DLD1 (cell line): Measurements from ENCODE around the gene SH3BGRL3.
"Not testable (repeated sequence)": the region's sequence is repeated elsewhere in the genome, so short reads cannot be mapped to it uniquely, and the experiment has no call there.

Experiments
- in situ Hi-C: cut with HindIII; loops from 2 replicates; pipeline ENCODE4 v1.10.0; 2017; ENCODE audit warnings: low sequenced_read_pairs

Gene SH3BGRL3

DNA sequence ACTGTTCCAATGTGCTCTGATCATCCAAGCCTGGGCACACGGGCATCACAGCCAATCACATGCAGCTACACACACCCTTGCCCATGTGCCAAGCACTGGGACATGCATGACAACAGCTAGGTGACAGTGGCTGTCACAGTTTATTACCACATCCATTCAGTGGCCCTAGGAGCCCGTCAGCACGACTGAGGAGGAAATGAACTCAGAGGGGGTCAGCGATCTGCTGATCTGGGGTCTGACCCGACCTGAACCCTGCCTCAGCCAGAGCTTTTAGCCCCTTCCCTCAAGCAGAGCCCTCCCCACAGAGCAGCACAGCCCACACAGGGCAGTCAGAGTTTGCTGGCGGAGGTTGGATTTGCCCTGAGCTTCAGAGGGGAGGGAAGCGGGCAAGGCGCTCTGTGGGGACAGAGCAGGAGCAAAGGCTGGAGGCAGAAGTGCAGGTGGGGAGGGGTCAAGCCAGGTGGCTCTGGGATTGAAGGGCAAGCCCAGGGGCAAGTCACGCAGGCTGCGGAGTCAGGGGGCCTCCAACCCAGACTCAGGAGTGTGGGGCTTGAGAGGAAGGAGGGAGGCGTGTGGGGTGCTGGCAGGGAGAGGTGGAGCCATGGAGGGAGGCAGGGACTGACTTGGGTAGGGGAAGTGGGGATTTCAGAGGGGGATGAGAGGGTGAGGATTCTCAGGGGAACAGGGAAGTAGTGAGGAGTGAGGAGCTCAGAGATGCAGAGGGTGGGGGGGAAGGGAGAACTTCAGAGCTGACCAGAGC lies 10.4 kb downstream of the SH3BGRL3 start:
- in situ Hi-C loops = no loop called here

DNA sequence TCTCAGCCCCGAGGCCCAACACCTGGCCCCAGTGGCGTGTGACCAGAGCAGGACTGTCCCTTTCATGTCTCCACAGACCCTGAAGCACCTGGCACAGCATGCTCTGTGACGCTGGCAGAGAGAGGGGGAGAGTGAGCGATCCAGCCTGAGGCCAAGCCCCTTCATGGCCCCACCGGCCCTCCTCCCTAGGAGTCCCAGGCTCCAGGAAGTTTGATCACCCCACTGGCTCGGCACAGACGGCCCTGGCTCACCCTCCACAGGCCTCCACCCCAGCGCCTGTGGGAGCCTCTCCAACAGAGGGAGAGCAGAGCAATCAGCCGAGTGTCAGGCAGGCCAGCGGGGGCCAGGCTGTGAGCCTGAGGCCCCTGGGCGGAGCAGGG lies 11.0 kb downstream of the SH3BGRL3 start:
- in situ Hi-C loops = no loop called here

DNA sequence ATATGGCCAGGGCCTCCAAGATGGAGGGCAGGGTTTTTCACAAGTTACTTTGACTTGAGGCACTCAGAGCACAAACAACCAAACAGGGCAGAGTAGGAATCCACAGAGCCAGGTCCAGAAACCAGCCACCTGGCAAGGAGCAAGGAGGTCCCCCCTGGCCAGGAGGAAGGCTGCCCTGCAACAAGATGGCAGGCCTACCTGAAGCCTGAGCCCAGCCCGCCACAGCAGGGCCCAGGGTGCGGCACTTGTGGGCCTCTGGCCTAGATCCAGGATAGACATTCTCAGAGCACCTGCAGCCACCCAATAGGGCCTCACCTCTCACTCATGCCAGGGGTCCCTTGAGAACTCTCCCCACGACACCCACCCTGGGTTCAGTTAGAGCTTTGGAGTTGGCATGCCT lies 11.5 kb downstream of the SH3BGRL3 start:
- in situ Hi-C loops = no loop called here

DNA sequence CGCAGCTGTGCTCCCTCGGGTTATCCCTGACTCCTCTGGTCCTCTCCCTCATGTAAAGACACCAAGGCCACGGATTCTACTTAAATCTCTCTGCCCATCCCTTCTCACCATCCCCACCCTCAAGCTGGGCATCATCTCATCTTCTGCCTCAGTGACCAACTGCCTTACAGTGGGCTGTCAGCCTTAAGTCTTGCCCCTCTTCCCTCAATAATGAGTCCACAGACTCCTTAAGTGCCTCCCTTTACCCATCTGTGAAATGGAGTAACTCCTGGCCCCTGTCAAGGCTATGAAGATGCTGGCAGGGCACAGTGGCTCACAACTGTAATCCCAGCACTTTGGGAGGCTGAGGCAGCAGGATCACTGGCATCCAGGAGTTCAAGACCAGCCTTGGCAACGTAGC lies 12.1 kb downstream of the SH3BGRL3 start:
- in situ Hi-C loops = no loop called here

DNA sequence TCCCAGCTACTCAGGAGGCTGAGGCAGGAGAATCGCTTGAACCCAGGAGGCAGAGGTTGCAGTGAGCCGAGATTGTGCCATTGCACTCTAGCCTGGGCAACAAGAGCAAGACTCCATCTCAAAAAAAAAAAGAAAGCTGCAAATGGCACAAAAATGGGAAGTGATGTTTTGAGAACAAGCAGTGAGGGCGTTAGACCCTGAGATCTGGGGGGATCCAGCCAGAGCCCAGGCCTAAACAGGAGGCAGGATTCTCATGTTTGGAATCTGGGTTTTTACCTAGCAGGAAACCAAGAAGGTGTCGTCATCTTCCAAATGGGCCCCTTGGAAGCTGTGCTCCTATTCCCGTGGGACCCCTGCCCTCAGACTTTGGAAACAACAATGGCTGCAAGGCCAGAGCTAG lies 12.8 kb downstream of the SH3BGRL3 start:
- in situ Hi-C loops = not testable (repeated sequence)

DNA sequence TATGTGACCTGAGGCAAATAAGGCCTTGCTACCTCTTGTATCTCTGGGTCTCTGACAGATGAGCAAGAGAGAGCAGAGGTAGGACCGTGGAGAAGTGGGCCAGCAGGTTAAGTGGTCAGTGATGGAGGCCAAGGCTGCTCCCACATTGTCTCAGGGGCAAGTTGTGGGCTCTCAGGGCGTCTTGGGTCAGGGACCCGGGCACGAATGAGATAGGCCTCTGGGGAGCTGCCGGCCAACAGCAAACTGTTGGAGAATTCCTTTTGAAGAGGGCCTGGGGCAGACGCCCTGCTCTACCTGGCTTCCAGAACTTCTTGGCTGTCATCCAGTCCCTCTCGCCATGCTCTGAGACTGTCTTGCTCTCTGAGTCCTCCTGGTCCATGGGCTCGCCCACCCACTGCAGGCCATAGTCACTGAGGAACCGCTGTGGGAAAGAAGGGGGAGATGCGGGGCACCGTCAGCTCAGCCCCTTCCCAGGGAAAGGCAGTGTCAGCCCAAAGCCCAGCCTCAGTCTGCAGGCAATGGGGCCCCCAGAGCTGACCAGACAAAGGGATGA lies 14.1 kb downstream of the SH3BGRL3 start:
- in situ Hi-C loops = no loop called here

DNA sequence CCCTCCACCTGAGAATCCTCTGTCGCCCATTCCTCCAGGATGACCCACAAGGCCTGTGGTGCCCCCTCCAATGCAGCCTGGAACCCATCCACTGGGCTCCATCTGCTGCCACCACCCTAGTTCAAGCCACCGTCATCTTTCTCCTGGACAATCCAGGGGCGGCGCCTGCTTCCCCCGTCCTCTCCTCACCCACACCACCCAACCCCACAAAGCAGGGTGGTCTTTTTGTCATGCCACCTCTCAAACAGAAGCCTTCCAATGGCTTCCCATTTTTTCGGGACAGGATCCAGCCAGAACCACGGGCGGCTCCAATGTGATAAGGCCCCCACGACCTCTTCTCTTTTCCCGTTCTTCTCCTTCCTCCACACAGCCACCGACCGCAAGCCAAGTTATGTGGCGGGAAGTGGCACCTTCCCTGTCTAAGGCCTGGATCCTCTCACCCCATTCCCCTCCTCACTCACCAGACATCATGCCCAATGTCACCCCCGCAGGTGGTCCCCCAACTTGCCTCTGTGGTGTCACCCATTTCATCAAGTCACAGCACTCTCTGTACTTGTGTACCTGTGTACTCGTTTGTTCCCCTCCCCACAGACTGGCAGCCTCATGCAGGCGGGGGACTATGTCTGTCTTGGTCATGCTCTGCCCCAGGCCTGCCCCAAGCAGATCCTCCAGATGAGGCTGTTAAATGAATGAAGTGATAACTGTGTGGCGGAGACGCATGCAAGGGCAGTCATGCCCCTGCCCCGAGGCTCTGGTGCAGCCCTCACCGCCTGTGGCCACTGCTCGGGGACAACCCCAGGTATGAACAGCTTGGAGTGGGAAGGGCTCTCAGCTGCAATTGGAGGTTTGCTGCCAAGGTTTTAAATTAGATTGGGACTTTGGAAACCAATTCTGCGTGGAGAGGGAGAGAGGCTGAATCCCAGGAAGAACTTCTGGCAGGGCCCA lies 15.6 kb downstream of the SH3BGRL3 start:
- in situ Hi-C loops = no loop called here

DNA sequence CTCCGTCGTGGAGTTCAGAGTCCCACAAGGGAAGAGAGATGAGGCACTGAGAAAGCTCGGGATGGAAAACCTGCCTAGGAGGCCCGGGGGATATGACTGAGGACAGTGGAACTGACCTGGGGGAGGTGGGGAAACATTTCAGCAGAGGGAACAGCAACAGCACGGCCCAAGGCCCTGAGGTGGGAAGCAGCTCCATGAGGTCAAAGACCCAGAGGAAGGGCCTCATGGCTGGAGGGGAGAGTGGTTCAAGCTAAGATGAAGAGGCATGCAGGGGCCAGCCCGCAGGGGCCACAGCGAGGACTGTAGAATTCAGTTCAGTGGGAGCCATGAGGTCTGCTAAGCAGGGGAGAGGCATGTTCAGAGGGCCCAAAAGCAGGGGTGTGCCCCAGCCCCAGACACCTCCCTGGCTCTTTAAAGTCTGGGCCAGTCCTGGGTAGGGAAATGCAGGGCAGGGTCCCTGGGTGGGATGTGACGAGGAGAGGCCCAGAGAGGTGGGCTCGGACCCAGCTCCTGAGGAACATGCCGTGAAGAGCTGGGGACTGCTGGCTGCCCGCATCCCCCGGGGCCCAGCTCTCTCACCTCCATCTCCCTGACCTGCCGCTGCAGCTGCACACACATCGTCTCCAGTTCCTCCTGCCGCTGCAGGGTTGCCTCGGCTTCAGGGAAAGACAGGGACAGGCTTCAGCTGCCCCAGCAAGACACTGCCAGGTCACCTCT lies 16.6 kb downstream of the SH3BGRL3 start:
- in situ Hi-C loops = no loop called here

DNA sequence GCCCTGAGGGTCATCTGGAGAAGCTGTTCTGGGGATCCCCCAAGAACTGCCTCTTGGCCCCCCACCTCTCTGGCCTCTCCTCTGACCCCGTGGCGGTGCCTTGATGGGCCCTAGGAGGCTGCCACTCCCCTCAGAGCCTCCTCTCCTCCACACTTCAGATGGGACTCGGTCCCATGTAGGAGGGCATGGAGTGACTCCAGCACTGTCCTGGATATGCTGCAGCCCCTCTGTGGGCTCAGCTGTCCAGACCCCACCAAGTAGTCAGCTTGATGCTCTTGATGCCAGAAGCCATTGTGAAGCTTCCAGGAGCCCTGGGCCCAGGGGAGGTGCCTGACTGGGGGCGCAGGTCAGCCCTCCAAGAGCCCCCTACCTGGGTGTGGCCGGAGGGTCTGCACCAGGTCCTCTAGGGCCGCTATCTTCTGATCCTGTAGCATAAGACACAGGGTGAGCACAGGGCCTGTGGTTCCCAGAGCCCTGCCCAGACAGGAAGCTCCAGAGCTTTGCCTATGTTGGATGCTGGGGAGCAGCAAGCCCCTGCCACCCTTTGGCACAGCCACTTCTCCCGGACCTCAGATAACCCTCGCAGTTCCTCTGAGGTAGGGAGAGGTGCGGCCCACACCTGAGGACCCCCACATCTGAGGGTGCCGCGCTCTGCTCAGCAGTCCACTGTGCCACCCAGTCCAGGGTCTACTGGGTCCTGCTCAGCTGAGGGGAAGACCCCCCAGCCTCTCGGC lies 17.3 kb downstream of the SH3BGRL3 start:
- in situ Hi-C loops = no loop called here

DNA sequence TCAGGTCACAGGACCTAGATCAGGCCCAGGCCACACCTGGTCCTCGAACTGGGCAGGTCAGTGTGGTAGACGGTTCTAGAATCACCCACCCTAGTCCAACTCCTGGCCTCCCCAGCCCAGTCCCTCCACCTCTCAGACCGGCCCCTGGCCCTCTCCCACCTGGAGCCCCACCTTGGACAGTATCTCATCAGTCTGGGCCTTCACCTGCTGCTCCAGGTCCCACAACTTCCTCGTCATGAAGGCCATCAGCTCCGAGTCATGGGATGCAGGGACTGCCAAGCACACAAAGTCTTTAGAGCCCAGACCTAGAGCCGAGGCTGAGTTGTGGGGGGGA lies 17.9 kb downstream of the SH3BGRL3 start:
- in situ Hi-C loops = no loop called here

DNA sequence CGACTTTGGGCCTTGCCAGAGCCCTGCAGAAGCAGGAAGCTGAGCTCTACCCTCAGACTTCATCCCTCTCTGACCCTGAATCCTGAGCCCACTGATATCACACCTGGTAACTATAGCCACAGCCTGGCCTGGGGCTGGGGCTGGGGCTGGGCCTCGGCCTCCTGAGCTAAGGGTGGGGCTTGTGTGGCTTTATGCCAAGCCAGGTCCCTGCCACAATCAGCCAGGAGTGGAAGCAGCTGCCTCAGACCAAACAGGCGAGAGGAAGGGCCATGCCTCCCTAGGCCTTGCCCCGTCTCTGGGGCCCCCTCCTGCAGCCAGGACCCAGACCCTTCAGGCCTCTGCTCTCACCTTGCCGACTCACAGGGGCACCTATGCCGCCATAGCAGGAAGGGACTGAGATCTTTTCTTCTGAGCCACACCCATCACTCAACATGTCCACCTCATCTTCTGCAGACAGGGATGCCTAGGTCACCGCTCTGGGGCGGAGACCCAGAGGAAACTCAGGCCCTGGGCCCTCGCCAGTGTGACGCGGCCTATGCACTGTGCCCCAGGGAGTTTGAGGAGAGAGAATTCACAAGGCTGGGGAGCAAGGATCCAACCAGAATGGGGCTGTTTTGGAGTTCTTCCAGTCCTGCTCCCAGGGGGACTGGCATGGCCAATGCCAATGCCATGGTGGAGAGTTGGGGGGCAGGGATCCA lies 20.8 kb downstream of the SH3BGRL3 start:
- in situ Hi-C loops = no loop called here

DNA sequence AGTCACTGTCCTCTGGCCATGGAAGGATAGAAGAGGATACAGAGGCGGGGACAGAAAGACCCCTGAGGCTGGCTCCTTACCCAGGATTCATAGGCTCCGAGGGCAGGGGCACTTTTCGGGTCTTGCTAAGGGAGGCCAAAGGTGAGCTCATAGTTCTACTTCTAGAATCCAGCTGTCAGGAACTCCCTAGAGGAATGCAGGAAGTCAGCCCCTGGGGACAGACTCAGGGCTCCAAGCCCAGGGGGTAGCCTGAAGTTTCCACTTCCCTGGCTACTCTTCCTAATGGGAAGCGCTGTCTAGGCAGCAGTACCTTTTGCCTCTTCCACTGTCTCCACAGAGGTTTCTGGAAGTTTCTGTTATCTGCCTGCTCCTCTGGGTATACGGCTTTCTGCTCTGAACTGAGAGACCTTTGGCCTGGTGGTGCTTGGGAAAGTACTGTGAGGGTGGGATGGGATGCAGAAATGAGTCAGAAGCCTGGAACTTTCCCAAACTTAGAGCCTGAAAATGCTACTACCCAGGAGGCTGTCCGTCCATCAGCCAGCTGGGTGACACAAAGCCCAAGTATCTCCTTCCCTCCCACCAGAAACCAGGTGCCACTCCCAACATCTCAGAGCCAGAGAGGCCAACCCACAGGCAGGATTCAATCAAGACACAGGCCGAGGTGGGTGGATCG lies 23.0 kb downstream of the SH3BGRL3 start:
- in situ Hi-C loops = no loop called here

DNA sequence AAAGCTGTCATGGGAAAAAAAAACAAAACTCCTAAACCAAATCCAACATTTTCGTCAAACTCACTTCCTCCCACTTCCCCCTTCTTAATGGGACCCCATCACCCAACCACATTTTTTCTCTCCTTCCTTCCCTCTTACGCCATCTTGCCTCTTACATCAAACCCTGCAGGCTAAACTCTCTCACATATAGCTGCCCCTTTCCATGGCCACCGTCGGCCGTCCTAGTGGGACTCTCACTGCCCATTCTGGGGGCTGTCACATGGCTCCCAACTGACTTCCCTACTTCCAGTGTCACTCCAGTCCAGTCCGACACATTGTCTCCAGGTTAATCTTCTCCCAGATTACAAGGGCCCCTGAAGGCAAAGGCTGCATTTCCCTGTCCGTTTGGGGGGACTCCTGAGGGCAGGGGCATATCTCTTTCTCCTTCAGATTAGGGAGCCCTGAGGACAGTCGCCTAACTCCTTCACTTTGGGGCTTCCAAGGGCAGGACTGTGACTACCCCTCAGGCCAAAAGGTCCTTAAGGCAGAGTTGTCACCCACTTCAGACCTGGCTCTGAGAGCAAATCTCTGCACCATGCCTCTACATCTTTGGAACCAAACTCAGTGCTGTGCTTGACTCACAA lies 25.9 kb downstream of the SH3BGRL3 start:
- in situ Hi-C loops = no loop called here

DNA sequence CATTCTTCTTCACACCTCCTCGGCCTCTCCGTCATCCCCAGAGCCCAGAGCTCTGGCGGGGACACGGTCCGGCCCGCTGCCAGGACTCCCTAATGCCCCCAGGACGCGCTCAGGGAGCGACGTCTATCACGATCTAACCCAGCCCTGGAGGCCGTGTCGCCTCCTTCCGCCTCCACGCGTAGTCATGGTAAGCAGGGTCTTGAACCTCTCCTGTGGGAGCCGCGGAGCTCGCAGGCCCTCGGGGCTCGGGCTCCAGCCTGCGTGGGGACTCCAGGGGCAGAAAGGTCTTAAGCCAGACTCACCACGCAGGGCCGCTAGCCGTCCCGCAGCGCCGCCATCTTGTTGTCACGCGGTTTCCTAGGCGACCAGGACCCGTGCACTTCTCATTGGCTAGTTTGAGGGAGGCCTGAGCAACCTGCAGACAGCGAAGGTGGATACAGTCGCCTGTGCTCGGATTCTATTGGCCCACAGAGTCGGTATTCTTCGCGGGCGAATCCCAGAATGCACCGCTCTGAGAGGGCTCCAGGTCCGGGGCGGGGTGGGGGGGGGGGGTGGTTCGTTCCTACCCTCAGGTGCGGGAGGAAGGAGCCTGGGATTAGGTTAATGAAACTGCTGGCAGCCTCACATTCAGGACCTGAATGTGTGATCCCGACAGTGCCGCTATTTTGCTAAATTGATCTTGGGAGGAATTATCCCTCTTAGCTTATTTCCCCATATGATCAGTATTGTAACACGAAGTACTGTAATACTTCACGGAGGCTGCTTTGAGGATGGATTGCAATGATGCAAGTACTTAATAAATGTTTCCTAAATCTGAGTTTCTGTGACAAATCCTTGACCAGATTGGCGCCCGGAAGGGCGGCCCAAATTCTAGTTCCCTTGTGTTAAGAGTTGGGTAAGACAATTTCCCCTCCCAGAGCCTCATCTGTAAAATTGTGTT lies 26.7 kb downstream of the SH3BGRL3 start, which contains the start of gene UBXN11:
Gene UBXN11 (minus strand): TSS at position 347 of the 940 bp plus-strand sequence. CDS start 3,753 bp downstream, outside the sequence.
- in situ Hi-C loops = no loop called here

DNA sequence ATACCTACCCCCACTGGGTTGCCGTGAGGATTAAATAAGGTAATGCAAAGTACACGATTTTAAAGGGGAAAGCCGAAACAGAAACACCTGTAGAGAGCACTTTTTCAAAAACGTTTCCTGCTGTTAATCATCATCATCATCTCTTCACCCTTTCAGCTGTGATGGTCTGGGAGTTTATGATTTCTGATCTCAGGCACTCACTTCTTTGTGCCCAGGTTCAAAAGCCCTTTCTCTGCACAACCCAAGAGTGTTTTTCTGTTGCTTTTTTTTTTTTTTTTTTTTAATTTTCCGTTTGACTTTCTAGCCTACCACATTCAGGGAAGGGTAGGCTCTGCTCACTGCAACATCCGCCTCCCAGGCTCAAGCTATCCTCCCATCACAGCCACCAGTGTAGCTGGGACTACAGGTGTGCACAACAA lies 27.5 kb downstream of the SH3BGRL3 start:
- in situ Hi-C loops = no loop called here

DNA sequence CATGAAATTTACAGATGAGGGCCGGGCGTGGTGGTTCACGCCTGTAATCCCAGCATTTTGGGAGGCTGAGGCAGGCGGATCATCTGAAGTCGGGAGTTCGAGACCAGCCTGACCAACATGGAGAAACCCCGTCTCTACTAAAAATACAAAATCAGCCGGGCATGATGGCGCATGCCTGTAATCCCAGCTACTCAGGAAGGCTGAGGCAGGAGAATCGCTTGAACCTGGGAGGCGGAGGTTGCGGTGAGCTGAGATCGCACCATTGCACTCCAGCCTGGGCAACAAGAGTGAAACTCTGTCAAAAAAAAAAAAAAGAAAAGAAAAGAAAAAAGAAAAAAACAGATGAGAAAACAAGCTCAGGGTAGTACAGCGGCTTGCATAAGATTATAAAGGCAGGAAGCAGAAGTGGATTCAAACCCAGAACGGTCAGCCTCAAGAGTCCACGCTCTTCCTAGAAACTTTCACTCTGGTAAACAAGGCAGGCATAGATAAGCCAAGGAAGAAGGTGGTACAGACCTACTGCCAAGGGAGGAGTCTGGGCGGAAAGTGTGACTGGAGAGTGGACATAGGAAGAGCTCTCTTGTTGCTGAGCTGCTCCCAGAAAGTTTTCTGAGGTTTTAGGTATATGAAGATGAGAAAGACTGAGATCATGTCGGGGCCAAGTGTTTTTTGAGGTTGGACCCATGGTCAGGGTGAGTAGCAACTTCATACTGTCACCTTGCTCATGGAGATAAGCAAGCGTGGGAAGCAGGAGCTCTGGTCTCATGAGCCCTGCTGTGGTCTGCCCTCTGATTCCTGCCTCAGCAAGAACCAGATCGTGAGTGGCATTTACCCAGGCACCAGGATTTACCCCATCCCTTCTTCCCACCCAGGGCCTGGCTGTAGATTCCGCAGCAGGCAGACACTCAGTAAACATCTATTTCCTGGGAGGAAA lies 28.3 kb downstream of the SH3BGRL3 start:
- in situ Hi-C loops = not testable (repeated sequence)

DNA sequence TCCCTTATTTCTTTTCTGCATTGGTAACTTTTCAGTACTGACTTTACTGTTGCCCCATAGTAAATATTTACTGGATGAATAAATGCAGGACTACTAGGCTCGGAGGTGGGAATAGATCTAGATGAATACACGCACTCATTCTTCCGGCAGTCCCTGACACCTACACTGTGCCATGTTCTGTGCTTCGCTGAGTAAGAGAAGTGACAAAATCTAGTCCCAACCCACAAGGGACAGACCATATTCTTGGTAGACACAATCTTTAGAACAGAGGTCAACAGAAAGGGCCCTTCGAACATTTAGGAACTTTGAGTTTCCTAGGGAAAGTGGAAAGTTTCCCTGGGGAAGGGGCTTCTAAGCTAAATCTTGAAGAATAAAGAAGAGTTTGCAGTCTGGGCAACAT lies 34.6 kb downstream of the SH3BGRL3 start:
- in situ Hi-C loops = no loop called here
